GM23338 (cell line): ENCODE measurements around the gene DHDDS. TPM values are rescaled to one million over a fixed set of nuclear protein-coding genes. Genes with fewer than 3 reads are reported as not detected.

Experiments
- ATAC-seq: fragments of 200-7000 bp; cut with Tn5 transposase; 3 replicates; pipeline ENCODE4 v1.9.1; 2020
- DNase-seq: peaks from one replicate; pipeline ENCODE4 v3.0.0-alpha.2; 2015; ENCODE audit warnings: low spot score
- H2AFZ ChIP-seq: fragments of 200-600 bp; sonication (generic); 2 replicates; pipeline ENCODE4 v1.8.0; 2016; ENCODE audit warnings: antibody characterized with exemption, mild to moderate bottlenecking, moderate library complexity
- H3F3A ChIP-seq: fragments of 200-600 bp; sonication (generic); replicated peaks from 2 replicates; pipeline ENCODE4 v1.8.0; 2017; ENCODE audit warnings: antibody characterized with exemption, mixed run types, low read depth
- H3K27ac ChIP-seq: fragments of 200-600 bp; sonication (generic); 2 replicates; pipeline ENCODE4 v1.6.1; 2016; ENCODE audit warnings: low read depth
- H3K27me3 ChIP-seq: fragments of 200-600 bp; sonication (generic); 2 replicates; pipeline ENCODE4 v1.8.0; 2016; ENCODE audit warnings: mild to moderate bottlenecking, mixed run types, moderate library complexity; ENCODE audit not compliant: insufficient read depth
- H3K36me3 ChIP-seq: fragments of 200-600 bp; sonication (generic); 2 replicates; pipeline ENCODE4 v1.8.0; 2016; ENCODE audit warnings: mild to moderate bottlenecking; ENCODE audit not compliant: insufficient read depth
- H3K4me1 ChIP-seq: fragments of 200-600 bp; sonication (generic); 2 replicates; pipeline ENCODE4 v1.8.0; 2016; ENCODE audit warnings: mild to moderate bottlenecking, moderate library complexity; ENCODE audit not compliant: insufficient read depth
- H3K4me2 ChIP-seq: fragments of 200-600 bp; sonication (generic); 2 replicates; pipeline ENCODE4 v1.7.1; 2017; ENCODE audit warnings: mixed run types
- H3K4me3 ChIP-seq: fragments of 200-600 bp; sonication (generic); 2 replicates; pipeline ENCODE4 v1.6.1; 2016; ENCODE audit warnings: mixed run types
- H3K79me2 ChIP-seq: fragments of 200-600 bp; sonication (generic); replicated peaks from 2 replicates; pipeline ENCODE4 v1.8.0; 2017; ENCODE audit warnings: mild to moderate bottlenecking; ENCODE audit not compliant: insufficient read depth
- H3K9me2 ChIP-seq: fragments of 200-600 bp; sonication (generic); 2 replicates; pipeline ENCODE4 v1.8.0; 2017; ENCODE audit not compliant: insufficient read depth
- H4K20me1 ChIP-seq: fragments of 200-600 bp; sonication (generic); replicated peaks from 2 replicates; pipeline ENCODE4 v1.8.0; 2017; ENCODE audit warnings: mild to moderate bottlenecking; ENCODE audit not compliant: insufficient read depth
- H3K27ac Mint-ChIP-seq: 2 replicates; pipeline ENCODE4 v1.8.0; 2020; ENCODE audit warnings: inconsistent platforms, mild to moderate bottlenecking, moderate library complexity, mixed read lengths
- H3K27me3 Mint-ChIP-seq: 3 replicates; pipeline ENCODE4 v1.8.0; 2022; ENCODE audit warnings: low read depth, mild to moderate bottlenecking, moderate library complexity, mixed read lengths, inconsistent platforms; ENCODE audit not compliant: insufficient read depth, poor library complexity
- H3K36me3 Mint-ChIP-seq: 3 replicates; pipeline ENCODE4 v1.8.0; 2021; ENCODE audit warnings: low read depth, mild to moderate bottlenecking, inconsistent platforms, moderate library complexity, mixed read lengths
- H3K4me1 Mint-ChIP-seq: 3 replicates; pipeline ENCODE4 v1.8.0; 2020; ENCODE audit warnings: mild to moderate bottlenecking, inconsistent platforms, mixed read lengths
- H3K4me3 Mint-ChIP-seq: 3 replicates; pipeline ENCODE4 v1.8.0; 2021; ENCODE audit warnings: moderate library complexity, mild to moderate bottlenecking, inconsistent platforms, mixed read lengths
- H3K9me3 Mint-ChIP-seq: 3 replicates; pipeline ENCODE4 v1.8.0; 2020; ENCODE audit warnings: moderate library complexity, mild to moderate bottlenecking, inconsistent platforms, mixed read lengths
- CREB1 ChIP-seq: fragments of 250-450 bp; sonication (Bioruptor Pico); IDR thresholded peaks from 2 replicates; pipeline ENCODE4 v1.5.0; 2020; ENCODE audit warnings: low read depth, mild to moderate bottlenecking, moderate library complexity
- CTCF ChIP-seq, 2 experiments: fragments of 200-600 bp in 1 of 2; sonication (generic) in 1 of 2; conservative IDR thresholded peaks; 2 replicates each; pipeline versions ENCODE4 v1.5.1 to v1.6.1; 2016 to 2017; ENCODE audit warnings: antibody characterized with exemption in 2 of 2, low read depth in 2 of 2, mild to moderate bottlenecking in 2 of 2, moderate library complexity in 1 of 2
- ZNF114 ChIP-seq: fragments of 250-450 bp; sonication (Bioruptor Pico); IDR thresholded peaks from 2 replicates; pipeline ENCODE4 v1.5.0; 2020; ENCODE audit warnings: mild to moderate bottlenecking, moderate library complexity
- ZNF331 ChIP-seq: fragments of 250-450 bp; sonication (Bioruptor Pico); IDR thresholded peaks from 2 replicates; pipeline ENCODE4 v1.5.0; 2020; ENCODE audit warnings: low read depth, mild to moderate bottlenecking, moderate library complexity
- polyA plus RNA-seq: library from polyadenylated mRNA; unstranded; fragments of >200 nt; fragmentation: Nextera tagmentation; extraction: Ambion mirVana; gene quantifications from 2 replicates; pipeline ENCODE4 v1.2.1, GENCODE V29; 2016
- total RNA-seq: library from RNA; depleted of rRNA; stranded (reverse); fragments of >200 nt; shearing (Covaris generic); gene quantifications from 2 replicates; pipeline ENCODE4 v1.2.3, GENCODE V29; 2014
- TF ChIP-seq, protein P1 (sequence below): IDR thresholded peaks from one replicate; pipeline ENCODE4 v1.6.1; 2018; ENCODE audit warnings: antibody characterized with exemption; ENCODE audit not compliant: unreplicated experiment
- TF ChIP-seq, protein P2 (sequence below): fragments of 250-450 bp; sonication (Bioruptor Pico); IDR thresholded peaks from 2 replicates; pipeline ENCODE4 v1.5.0; 2020; ENCODE audit warnings: mild to moderate bottlenecking, moderate library complexity

The DHDDS gene
- total and polyA plus RNA-seq, 2 experiments from 2014 or later: 32.6 to 49.5 TPM

- Histone ChIP-seq H3K79me2 (peaks cover 31% of the 10 kb centered on the region), H3K4me1 (peaks cover 20% of the 10 kb centered on the region), H3K27ac (peak overlapping the region; percentile 100), H3K27me3 (no peaks in the 10 kb centered on the region), H2AFZ (no peak overlapping the region), H3F3A (peaks cover 26% of the 10 kb centered on the region), H3K4me3 (peak overlapping the region; percentile 96), H3K9me2 (no peaks in the 10 kb centered on the region), H3K4me2 (peak overlapping the region; percentile 84), H4K20me1 (peaks cover 12% of the 10 kb centered on the region), H3K36me3 (peaks cover 7% of the 10 kb centered on the region; the same call in 1 of the 2 replicates)
- Mint-ChIP-seq H3K27ac (no peak overlapping the region), H3K9me3 (peaks cover 4% of the 10 kb centered on the region; the same call in 1 of the 3 replicates), H3K4me1 (peaks cover 24% of the 10 kb centered on the region), H3K27me3 (peaks cover 37% of the 10 kb centered on the region), H3K36me3 (peaks cover 30% of the 10 kb centered on the region), H3K4me3 (peak overlapping the region; percentile 99)
- DNase-seq: peak; percentile 95
- peak; percentile 65 for TF ChIP-seq CREB1
- TF ChIP-seq, protein P1, sequence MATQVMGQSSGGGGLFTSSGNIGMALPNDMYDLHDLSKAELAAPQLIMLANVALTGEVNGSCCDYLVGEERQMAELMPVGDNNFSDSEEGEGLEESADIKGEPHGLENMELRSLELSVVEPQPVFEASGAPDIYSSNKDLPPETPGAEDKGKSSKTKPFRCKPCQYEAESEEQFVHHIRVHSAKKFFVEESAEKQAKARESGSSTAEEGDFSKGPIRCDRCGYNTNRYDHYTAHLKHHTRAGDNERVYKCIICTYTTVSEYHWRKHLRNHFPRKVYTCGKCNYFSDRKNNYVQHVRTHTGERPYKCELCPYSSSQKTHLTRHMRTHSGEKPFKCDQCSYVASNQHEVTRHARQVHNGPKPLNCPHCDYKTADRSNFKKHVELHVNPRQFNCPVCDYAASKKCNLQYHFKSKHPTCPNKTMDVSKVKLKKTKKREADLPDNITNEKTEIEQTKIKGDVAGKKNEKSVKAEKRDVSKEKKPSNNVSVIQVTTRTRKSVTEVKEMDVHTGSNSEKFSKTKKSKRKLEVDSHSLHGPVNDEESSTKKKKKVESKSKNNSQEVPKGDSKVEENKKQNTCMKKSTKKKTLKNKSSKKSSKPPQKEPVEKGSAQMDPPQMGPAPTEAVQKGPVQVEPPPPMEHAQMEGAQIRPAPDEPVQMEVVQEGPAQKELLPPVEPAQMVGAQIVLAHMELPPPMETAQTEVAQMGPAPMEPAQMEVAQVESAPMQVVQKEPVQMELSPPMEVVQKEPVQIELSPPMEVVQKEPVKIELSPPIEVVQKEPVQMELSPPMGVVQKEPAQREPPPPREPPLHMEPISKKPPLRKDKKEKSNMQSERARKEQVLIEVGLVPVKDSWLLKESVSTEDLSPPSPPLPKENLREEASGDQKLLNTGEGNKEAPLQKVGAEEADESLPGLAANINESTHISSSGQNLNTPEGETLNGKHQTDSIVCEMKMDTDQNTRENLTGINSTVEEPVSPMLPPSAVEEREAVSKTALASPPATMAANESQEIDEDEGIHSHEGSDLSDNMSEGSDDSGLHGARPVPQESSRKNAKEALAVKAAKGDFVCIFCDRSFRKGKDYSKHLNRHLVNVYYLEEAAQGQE: peak; percentile 100
- TF ChIP-seq CTCF (conservative IDR thresholded peaks at IDR 0.05; ENCODE audit: low read depth in 2 of 2): no peak
- TF ChIP-seq ZNF114: peak; percentile 80; the same call in 1 of the 2 replicates
- TF ChIP-seq ZNF331 (CRISPR knock-in tag): peak; percentile 52
- TF ChIP-seq, protein P2, sequence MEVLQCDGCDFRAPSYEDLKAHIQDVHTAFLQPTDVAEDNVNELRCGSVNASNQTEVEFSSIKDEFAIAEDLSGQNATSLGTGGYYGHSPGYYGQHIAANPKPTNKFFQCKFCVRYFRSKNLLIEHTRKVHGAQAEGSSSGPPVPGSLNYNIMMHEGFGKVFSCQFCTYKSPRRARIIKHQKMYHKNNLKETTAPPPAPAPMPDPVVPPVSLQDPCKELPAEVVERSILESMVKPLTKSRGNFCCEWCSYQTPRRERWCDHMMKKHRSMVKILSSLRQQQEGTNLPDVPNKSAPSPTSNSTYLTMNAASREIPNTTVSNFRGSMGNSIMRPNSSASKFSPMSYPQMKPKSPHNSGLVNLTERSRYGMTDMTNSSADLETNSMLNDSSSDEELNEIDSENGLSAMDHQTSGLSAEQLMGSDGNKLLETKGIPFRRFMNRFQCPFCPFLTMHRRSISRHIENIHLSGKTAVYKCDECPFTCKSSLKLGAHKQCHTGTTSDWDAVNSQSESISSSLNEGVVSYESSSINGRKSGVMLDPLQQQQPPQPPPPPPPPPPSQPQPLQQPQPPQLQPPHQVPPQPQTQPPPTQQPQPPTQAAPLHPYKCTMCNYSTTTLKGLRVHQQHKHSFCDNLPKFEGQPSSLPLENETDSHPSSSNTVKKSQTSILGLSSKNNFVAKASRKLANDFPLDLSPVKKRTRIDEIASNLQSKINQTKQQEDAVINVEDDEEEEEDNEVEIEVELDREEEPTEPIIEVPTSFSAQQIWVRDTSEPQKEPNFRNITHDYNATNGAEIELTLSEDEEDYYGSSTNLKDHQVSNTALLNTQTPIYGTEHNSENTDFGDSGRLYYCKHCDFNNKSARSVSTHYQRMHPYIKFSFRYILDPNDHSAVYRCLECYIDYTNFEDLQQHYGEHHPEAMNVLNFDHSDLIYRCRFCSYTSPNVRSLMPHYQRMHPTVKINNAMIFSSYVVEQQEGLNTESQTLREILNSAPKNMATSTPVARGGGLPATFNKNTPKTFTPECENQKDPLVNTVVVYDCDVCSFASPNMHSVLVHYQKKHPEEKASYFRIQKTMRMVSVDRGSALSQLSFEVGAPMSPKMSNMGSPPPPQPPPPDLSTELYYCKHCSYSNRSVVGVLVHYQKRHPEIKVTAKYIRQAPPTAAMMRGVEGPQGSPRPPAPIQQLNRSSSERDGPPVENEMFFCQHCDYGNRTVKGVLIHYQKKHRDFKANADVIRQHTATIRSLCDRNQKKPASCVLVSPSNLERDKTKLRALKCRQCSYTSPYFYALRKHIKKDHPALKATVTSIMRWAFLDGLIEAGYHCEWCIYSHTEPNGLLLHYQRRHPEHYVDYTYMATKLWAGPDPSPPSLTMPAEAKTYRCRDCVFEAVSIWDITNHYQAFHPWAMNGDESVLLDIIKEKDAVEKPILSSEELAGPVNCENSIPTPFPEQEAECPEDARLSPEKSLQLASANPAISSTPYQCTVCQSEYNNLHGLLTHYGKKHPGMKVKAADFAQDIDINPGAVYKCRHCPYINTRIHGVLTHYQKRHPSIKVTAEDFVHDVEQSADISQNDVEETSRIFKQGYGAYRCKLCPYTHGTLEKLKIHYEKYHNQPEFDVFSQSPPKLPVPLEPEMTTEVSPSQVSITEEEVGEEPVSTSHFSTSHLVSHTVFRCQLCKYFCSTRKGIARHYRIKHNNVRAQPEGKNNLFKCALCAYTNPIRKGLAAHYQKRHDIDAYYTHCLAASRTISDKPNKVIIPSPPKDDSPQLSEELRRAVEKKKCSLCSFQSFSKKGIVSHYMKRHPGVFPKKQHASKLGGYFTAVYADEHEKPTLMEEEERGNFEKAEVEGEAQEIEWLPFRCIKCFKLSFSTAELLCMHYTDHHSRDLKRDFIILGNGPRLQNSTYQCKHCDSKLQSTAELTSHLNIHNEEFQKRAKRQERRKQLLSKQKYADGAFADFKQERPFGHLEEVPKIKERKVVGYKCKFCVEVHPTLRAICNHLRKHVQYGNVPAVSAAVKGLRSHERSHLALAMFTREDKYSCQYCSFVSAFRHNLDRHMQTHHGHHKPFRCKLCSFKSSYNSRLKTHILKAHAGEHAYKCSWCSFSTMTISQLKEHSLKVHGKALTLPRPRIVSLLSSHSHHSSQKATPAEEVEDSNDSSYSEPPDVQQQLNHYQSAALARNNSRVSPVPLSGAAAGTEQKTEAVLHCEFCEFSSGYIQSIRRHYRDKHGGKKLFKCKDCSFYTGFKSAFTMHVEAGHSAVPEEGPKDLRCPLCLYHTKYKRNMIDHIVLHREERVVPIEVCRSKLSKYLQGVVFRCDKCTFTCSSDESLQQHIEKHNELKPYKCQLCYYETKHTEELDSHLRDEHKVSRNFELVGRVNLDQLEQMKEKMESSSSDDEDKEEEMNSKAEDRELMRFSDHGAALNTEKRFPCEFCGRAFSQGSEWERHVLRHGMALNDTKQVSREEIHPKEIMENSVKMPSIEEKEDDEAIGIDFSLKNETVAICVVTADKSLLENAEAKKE (CRISPR knock-in tag): peak; percentile 16; the same call in 1 of the 2 replicates
- peak; percentile 15 for ATAC-seq
These were observed 23.5 kb upstream of the DHDDS start for GRCh38 chr1:26408604-26409003.
